Right lobe of liver (tissue), 6 donors: ENCODE data around the gene SETD5. TPM values are rescaled to one million over a fixed set of nuclear protein-coding genes. Genes with fewer than 3 reads are reported as not detected.

Source experiments
- ATAC-seq, 4 donors: fragments of 200-7000 bp; cut with Tn5 transposase; one replicate each; pipeline ENCODE4 v1.9.1; 2020; ENCODE audit warnings: mild to moderate bottlenecking in 4 of 4, moderate library complexity in 4 of 4
- DNase-seq, 3 donors: peaks; one replicate each; pipeline ENCODE4 v3.0.0-alpha.2; 2020
- H3K27ac ChIP-seq, 3 donors: fragments of 200-600 bp; one replicate each; pipeline ENCODE4 v1.8.0; 2022
- H3K27me3 ChIP-seq, 2 donors: fragments of 200-600 bp; one replicate each; pipeline ENCODE4 v1.8.0; 2022
- H3K36me3 ChIP-seq, 4 donors: fragments of 200-600 bp; sonication (generic) in 1 of 4; one replicate each; pipeline versions ENCODE4 v1.5.1 to v1.8.0; 2017 to 2022; ENCODE audit warnings: control low read depth in 1 of 4
- H3K4me1 ChIP-seq, 4 donors: fragments of 200-600 bp; sonication (generic) in 1 of 4; one replicate each; pipeline versions ENCODE4 v1.5.1 to v1.8.0; 2017 to 2022; ENCODE audit warnings: control low read depth in 1 of 4
- H3K4me3 ChIP-seq, 3 donors: fragments of 200-600 bp; one replicate each; pipeline ENCODE4 v1.8.0; 2022
- H3K9me3 ChIP-seq, 4 donors: fragments of 200-600 bp; sonication (generic) in 1 of 4; one replicate each; pipeline versions ENCODE4 v1.5.1 to v1.8.0; 2017 to 2022; ENCODE audit warnings: control low read depth in 1 of 4
- CTCF ChIP-seq, 4 donors: fragments of 200-600 bp in 3 of 4; fragments of 450-650 bp in 1 of 4; IDR thresholded peaks; one replicate each; pipeline versions ENCODE4 v1.5.1 to v1.8.0; 2016 to 2022; ENCODE audit warnings: antibody characterized with exemption in 4 of 4, mild to moderate bottlenecking in 2 of 4
- POLR2A ChIP-seq: fragments of 450-650 bp; IDR thresholded peaks from one replicate; pipeline ENCODE4 v1.6.1; 2017; ENCODE audit warnings: antibody characterized with exemption, mild to moderate bottlenecking
- WGBS: methylation state at CpG from one replicate; pipeline ENCODE4 v1.1.6; 2018; ENCODE audit warnings: low coverage, low lambda C conversion rate; ENCODE audit not compliant: insufficient coverage; ENCODE audit errors: missing lambda C conversion rate; 5-methylcytosine and 5-hydroxymethylcytosine counted together
- intact Hi-C, 2 donors: fragments of 100-400 bp; cut with DNase I; formaldehyde crosslinking; loops; one replicate each; pipeline versions ENCODE4 v1.11.2 to v1.14.1; 2022
- total RNA-seq, 6 experiments: library from RNA; depleted of rRNA in 2 of 6; stranded (reverse); fragments of >200 nt in 2 of 6; fragmentation: NEBNext Ultra II Directional in 3 of 6; extraction: Animal tissue kit (Norgen Biotek cat#: 25700) in 3 of 6; gene quantifications; one replicate each; pipeline versions ENCODE4 v1.1.0 to v1.2.4, GENCODE V29; 2016 to 2023
- donor health status: DM: no; HTN: yes; CAD: no.
- donor health status: DM: no; HTN: no; CAD: no.
- donor health status: DM: no; HTN: no; CAD: no.
- donor health status: DM: no; HTN: yes; CAD: no.
- donor health status: DM: no; HTN: yes; CAD: no.

The SETD5 gene
- total RNA-seq, 6 experiments from 2014 or later = 38.7 to 71.4 (median 52.3) TPM

- no peaks in the 10 kb centered on the region for H3K27me3 ChIP-seq
- 78% methylated on average over 2 of the region's 2 CpGs for WGBS
- H3K27ac ChIP-seq = no peak overlapping the region
- DNase-seq = no peak
- peaks cover 10 to 82% (median 44%) of the 10 kb centered on the region in 4 donors for H3K36me3 ChIP-seq
- peaks cover 0 to 1% (median 0%) of the 10 kb centered on the region in 4 donors for H3K4me1 ChIP-seq
- no peak overlapping the region for H3K4me3 ChIP-seq
- intact Hi-C loops = loop anchor here in 1 of 2 donors (5.0 kb wide), 1 partner anchor 50 kb away; no protein-coding TSS in a partner anchor
- no peaks in the 10 kb centered on the region for H3K9me3 ChIP-seq
- ATAC-seq = no peak
- TF ChIP-seq POLR2A = no peak
- TF ChIP-seq CTCF (IDR thresholded peaks at IDR 0.05) = no peak
Observed at GRCh38 chr3:9387322-9387655, 10.1 kb upstream of the SETD5 start.

- TF ChIP-seq POLR2A = no peak
- no peak for TF ChIP-seq CTCF (IDR thresholded peaks at IDR 0.05)
- 68% methylated on average over 2 of the region's 2 CpGs for WGBS
- DNase-seq = no peak
- Histone ChIP-seq H3K36me3 (peaks cover 10 to 82% (median 43%) of the 10 kb centered on the region in 4 donors), H3K4me3 (no peak overlapping the region), H3K27me3 (no peaks in the 10 kb centered on the region), H3K27ac (no peak overlapping the region), H3K9me3 (no peaks in the 10 kb centered on the region), H3K4me1 (peaks cover 0 to 10% (median 2%) of the 10 kb centered on the region in 4 donors)
- no peak for ATAC-seq
- intact Hi-C loops = loop anchor here in 1 of 2 donors (5.0 kb wide), 1 partner anchor 49 kb away; no protein-coding TSS in a partner anchor
Observed at GRCh38 chr3:9388142-9388541, 9.3 kb upstream of the SETD5 start.

DNA sequence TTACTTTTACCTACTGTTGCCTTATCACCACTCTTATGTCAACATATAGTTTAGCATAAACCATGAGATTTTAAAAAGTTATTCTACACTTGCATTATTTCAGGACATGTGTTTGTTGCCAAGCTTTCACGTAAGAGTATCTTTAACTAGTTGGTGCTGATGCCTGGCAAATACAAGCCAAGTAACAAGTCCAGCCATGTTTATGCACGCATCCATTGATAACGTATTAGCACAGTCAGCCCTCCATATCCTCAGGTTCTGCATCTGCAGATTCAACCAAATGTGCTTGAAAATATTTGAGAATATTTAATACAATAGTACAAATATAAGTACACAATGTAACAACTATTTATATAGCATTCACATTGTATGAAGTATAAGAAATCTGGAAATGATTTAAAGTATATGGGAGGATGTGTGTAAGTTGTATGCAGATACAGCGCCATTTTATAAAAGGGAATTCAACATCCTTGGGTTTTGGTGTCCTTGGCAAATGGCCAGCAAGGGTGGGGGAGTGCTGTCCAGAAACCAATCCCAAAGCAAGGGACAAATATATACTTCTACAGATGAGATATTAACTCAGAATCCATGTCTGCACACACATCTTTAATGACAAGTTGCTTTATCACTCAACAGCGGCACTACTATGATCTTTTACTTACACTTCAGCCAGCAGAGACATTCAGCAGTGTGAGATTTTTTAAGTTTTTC is 8.7 kb upstream of the SETD5 start:
- no peak overlapping the region for H3K4me3 ChIP-seq
- H3K27me3 ChIP-seq = no peaks in the 10 kb centered on the region
- no peak overlapping the region for H3K27ac ChIP-seq
- H3K9me3 ChIP-seq = no peaks in the 10 kb centered on the region
- peaks cover 0 to 11% (median 4%) of the 10 kb centered on the region in 4 donors for H3K4me1 ChIP-seq
- peaks cover 11 to 78% (median 46%) of the 10 kb centered on the region in 4 donors for H3K36me3 ChIP-seq
- intact Hi-C loops = loop anchor here in 1 of 2 donors (5.0 kb wide), 1 partner anchor 49 kb away; no protein-coding TSS in a partner anchor
- 94% methylated on average over 5 of the region's 5 CpGs for WGBS
- ATAC-seq (no peak), DNase-seq (no peak)
- no peak for TF ChIP-seq POLR2A
- no peak for TF ChIP-seq CTCF (IDR thresholded peaks at IDR 0.05)

- intact Hi-C loops = no loop called here
- Histone ChIP-seq H3K4me1 (peaks cover 0 to 24% (median 8%) of the 10 kb centered on the region in 4 donors), H3K36me3 (peaks cover 14 to 62% (median 38%) of the 10 kb centered on the region in 4 donors), H3K9me3 (no peaks in the 10 kb centered on the region), H3K27me3 (no peaks in the 10 kb centered on the region), H3K27ac (no peak overlapping the region), H3K4me3 (no peak overlapping the region)
- DNase-seq (no peak), ATAC-seq (no peak)
- TF ChIP-seq CTCF (IDR thresholded peaks at IDR 0.05) = no peak
- TF ChIP-seq POLR2A = no peak
- 94% methylated on average over 5 of the region's 5 CpGs for WGBS
Observed at GRCh38 chr3:9390265-9390888, 7.0 kb upstream of the SETD5 start.
